Caco-2 (cell line): ENCODE data around the gene WWOX. TPM values are rescaled to one million over a fixed set of nuclear protein-coding genes. Genes with fewer than 3 reads are reported as not detected.
A peak's percentile ranks its signal among the peaks of the same experiment; 100 is the strongest.

ENCODE experiments used
- BruUV-seq: library from RNA; stranded (reverse); fragments of 400-500 nt; replicated peaks from 2 replicates; lab custom pipeline; 2021; lab: Mats Ljungman, UMichigan
- CTCF ChIA-PET: fragments of 300-600 bp; sonication (Branson Sonifier 250); formaldehyde crosslinking; loops from one replicate; lab custom pipeline; 2022; ENCODE audit warnings: antibody characterized with exemption; lab: Charles Lee
- POLR2A ChIA-PET: fragments of 300-600 bp; sonication (Branson Sonifier 250); formaldehyde crosslinking; loops from one replicate; lab custom pipeline; 2022; ENCODE audit warnings: antibody characterized with exemption; lab: Charles Lee
- DNase-seq, 2 experiments: peaks; one replicate each; pipeline versions ENCODE4 v3.0.0 to v3.0.0-alpha.2; 2020 to 2022
- H3K27me3 ChIP-seq: replicated peaks from 2 replicates; pipeline ENCODE4 v1.6.0; 2011; ENCODE audit warnings: low read length; ENCODE audit not compliant: control insufficient read depth, insufficient read depth
- H3K36me3 ChIP-seq: 2 replicates; pipeline ENCODE4 v1.5.1; 2011; ENCODE audit warnings: low read length; ENCODE audit not compliant: control insufficient read depth, insufficient read depth
- H3K4me1 ChIP-seq: fragments of 250-450 bp; sonication (Bioruptor Pico); 2 replicates; pipeline ENCODE4 v1.5.1; 2020; ENCODE audit warnings: mild to moderate bottlenecking
- H3K4me3 ChIP-seq: 2 replicates; pipeline ENCODE4 v1.5.1; 2011; ENCODE audit warnings: low read depth, mild to moderate bottlenecking, control low read depth, low read length
- H3K9me3 ChIP-seq: fragments of 250-450 bp; sonication (Bioruptor Pico); 2 replicates; pipeline ENCODE4 v1.5.1; 2020; ENCODE audit warnings: mild to moderate bottlenecking, moderate library complexity
- H3K27ac Mint-ChIP-seq: one replicate; pipeline ENCODE4 v1.8.0; 2022; ENCODE audit warnings: mixed read lengths; ENCODE audit not compliant: unreplicated experiment
- H3K27me3 Mint-ChIP-seq: one replicate; pipeline ENCODE4 v1.8.0; 2022; ENCODE audit warnings: mixed read lengths; ENCODE audit not compliant: insufficient read depth, unreplicated experiment
- H3K36me3 Mint-ChIP-seq: one replicate; pipeline ENCODE4 v1.8.0; 2022; ENCODE audit warnings: mild to moderate bottlenecking, mixed read lengths; ENCODE audit not compliant: insufficient read depth, unreplicated experiment
- H3K4me1 Mint-ChIP-seq: one replicate; pipeline ENCODE4 v1.8.0; 2022; ENCODE audit warnings: low read depth, mixed read lengths; ENCODE audit not compliant: unreplicated experiment
- H3K4me3 Mint-ChIP-seq: one replicate; pipeline ENCODE4 v1.8.0; 2022; ENCODE audit warnings: mild to moderate bottlenecking, moderate library complexity, mixed read lengths; ENCODE audit not compliant: unreplicated experiment
- H3K9me3 Mint-ChIP-seq: one replicate; pipeline ENCODE4 v1.8.0; 2022; ENCODE audit warnings: mixed read lengths; ENCODE audit not compliant: unreplicated experiment
- intact Hi-C: fragments of 100-400 bp; cut with micrococcal nuclease; formaldehyde crosslinking; loops from one replicate; pipeline ENCODE4 v1.10.0; 2022; ENCODE audit not compliant: unreplicated experiment
- total RNA-seq: library from RNA; stranded (reverse); gene quantifications from 2 replicates; pipeline ENCODE4 v1.2.3, GENCODE V29; 2022
- TF ChIP-seq, protein P1 (sequence below), 2 experiments: fragments of 200-600 bp in 1 of 2; IDR thresholded peaks; 1 replicate in 1 of 2; 2 replicates in 1 of 2; pipeline versions ENCODE4 v1.5.1 to v1.8.0; 2011 to 2022; ENCODE audit warnings: antibody characterized with exemption in 1 of 2, control low read depth in 1 of 2, inconsistent platforms in 1 of 2, low read depth in 1 of 2, low read length in 1 of 2, mild to moderate bottlenecking in 1 of 2, moderate library complexity in 1 of 2; ENCODE audit not compliant: insufficient read depth in 1 of 2, severe bottlenecking in 1 of 2, unreplicated experiment in 1 of 2

WWOX gene
- total RNA-seq, 1 experiment from 2014 or later, result 45.0 TPM

DNA sequence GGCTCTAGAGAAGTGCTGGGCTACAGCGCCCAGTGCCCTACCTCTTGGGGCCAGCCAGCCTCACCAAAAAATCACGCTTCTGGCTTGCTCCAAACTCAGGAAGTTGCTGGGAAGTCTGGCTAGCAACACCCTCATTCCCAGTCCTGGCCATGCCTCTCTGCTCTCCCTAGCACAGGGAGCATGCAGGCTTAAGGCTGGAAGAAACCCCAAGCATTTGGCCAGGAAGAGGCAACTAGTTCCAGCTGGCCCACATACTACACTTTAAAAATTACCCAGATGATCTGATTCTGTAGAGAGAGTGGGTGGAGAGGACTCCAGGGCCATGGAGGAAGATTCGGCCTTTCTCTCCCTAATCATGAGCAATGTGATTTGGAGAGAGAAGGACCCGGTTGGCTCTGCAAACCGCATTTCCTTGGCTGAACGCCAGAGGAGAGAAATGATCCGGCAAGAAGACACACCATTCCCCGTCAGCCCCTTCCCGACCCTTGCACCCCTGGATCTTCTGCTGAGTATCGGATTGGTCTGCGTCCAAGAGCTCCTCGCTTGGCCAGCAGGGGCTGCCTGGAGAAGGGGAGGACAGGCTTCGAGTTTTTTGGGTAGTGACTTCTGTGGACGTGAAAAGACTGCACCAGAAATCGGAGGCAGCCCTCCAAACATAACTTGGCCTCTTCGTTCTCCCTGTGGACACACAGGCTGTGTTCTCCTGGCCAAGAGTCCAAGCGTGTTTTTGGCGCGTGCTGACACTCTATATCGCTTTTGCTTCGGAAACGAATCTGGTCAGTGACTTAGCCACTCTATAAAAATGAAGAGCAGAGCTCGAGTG is 406.3 kb downstream of the WWOX start:
- ChIA-PET POLR2A (no interaction called here), CTCF (no interaction called here)
- Histone ChIP-seq H3K9me3 (no peaks in the 10 kb centered on the region), H3K36me3 (no peaks in the 10 kb centered on the region), H3K4me1 (peaks cover 5% of the 10 kb centered on the region), H3K4me3 (peak overlapping the region; percentile 2; the same call in 1 of the 2 replicates), H3K27me3 (no peaks in the 10 kb centered on the region)
- BruUV-seq, result no TSS peak
- DNase-seq, result peak; percentile 34 to 49
- TF ChIP-seq, protein P1, sequence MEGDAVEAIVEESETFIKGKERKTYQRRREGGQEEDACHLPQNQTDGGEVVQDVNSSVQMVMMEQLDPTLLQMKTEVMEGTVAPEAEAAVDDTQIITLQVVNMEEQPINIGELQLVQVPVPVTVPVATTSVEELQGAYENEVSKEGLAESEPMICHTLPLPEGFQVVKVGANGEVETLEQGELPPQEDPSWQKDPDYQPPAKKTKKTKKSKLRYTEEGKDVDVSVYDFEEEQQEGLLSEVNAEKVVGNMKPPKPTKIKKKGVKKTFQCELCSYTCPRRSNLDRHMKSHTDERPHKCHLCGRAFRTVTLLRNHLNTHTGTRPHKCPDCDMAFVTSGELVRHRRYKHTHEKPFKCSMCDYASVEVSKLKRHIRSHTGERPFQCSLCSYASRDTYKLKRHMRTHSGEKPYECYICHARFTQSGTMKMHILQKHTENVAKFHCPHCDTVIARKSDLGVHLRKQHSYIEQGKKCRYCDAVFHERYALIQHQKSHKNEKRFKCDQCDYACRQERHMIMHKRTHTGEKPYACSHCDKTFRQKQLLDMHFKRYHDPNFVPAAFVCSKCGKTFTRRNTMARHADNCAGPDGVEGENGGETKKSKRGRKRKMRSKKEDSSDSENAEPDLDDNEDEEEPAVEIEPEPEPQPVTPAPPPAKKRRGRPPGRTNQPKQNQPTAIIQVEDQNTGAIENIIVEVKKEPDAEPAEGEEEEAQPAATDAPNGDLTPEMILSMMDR (IDR thresholded peaks at IDR 0.05; ENCODE audit: insufficient read depth in 1 of 2, low read depth in 1 of 2, low read length in 1 of 2, severe bottlenecking in 1 of 2, unreplicated experiment in 1 of 2), result peak in 1 of 2 experiments; percentile 15
- no peaks in the 10 kb centered on the region for H3K27me3 Mint-ChIP-seq
- no peaks in the 10 kb centered on the region for H3K9me3 Mint-ChIP-seq
- H3K4me1 Mint-ChIP-seq, result peaks cover 11% of the 10 kb centered on the region
- intact Hi-C loops, result no loop called here
- H3K27ac Mint-ChIP-seq, result peak overlapping the region; percentile 22
- no peaks in the 10 kb centered on the region for H3K36me3 Mint-ChIP-seq
- H3K4me3 Mint-ChIP-seq, result peak overlapping the region; percentile 52

DNA sequence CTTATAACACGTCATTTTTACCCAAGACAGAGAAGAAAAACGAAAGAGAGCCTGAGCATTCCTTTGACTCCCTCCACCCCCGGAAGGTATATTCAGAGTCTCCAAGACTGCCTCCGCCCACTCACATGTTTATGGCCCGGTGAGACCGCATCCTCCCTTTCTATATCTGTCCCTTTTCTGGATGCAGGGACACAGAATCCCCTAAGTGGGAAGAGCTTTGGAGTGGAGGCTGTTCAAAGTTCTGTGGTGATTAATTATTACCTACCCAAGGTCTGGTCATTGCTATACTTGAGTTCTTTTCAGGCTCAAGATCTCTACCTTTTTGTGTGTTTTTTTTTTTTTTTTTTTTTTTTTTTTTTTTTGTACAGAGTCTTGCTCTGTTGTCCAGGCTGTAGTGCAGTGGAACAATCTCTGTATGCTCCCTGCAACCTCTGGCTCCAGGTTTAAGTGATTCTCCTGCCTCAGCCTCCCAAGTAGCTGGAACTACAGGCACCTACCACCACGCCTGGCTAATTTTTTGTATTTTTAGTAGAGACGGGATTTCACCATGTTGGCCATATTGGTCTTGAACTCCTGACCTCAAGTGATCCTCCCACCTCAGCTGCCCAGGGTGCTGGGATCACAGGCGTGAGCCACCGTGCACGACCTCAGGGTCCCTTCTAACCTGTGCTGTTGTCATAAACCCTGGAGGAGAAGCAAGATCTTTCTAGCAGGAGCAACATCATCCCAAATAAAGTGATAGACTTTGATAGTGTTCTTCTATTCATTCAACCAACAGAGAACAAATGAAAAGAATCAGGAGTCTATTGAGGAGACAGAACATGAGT is 407.1 kb downstream of the WWOX start:
- H3K27me3 Mint-ChIP-seq, result no peaks in the 10 kb centered on the region
- Histone ChIP-seq H3K36me3 (no peaks in the 10 kb centered on the region), H3K4me1 (0 out of 2 replicates have a peak, but pooled peaks cover 4% of the 10 kb centered on the region), H3K9me3 (no peaks in the 10 kb centered on the region), H3K4me3 (no peak overlapping the region), H3K27me3 (no peaks in the 10 kb centered on the region)
- ChIA-PET POLR2A (no interaction called here), CTCF (interaction anchor here (0.7 kb wide), 1 partner anchor 10 kb away, joined by 5 read pairs; no protein-coding TSS in a partner anchor)
- TF ChIP-seq, protein P1 (IDR thresholded peaks at IDR 0.05; ENCODE audit: insufficient read depth in 1 of 2, low read depth in 1 of 2, low read length in 1 of 2, severe bottlenecking in 1 of 2, unreplicated experiment in 1 of 2), result no peak
- H3K4me3 Mint-ChIP-seq, result peak overlapping the region; percentile 52
- DNase-seq, result peak in 1 of 2 experiments; percentile 43
- peak overlapping the region; percentile 22 for H3K27ac Mint-ChIP-seq
- intact Hi-C loops, result no loop called here
- H3K36me3 Mint-ChIP-seq, result no peaks in the 10 kb centered on the region
- H3K4me1 Mint-ChIP-seq, result peaks cover 11% of the 10 kb centered on the region
- H3K9me3 Mint-ChIP-seq, result no peaks in the 10 kb centered on the region
- BruUV-seq, result no TSS peak

DNA sequence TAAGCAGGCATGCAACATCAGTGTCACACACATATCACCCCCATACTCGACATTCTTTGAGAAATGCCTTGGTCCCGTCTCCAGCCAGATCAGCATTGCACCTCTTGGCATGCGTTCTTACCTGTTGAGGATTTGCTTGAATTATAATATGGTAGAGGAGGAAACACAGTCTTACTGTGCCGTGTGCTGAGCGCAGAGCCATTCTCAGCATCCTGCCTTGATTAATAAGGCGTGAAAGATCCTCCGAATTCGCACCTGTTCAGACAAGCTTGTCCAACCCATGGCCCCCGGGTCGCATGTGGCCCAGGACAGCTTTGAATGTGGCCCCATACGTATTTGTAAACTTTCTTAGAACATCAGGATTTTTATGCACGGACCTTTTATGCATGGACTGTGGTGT is 408.1 kb downstream of the WWOX start:
- H3K4me1 Mint-ChIP-seq, result peaks cover 11% of the 10 kb centered on the region
- POLR2A ChIA-PET, result no interaction called here
- intact Hi-C loops, result no loop called here
- no peaks in the 10 kb centered on the region for H3K27me3 ChIP-seq
- CTCF ChIA-PET, result no interaction called here
- H3K4me3 ChIP-seq, result no peak overlapping the region
- no peaks in the 10 kb centered on the region for H3K9me3 Mint-ChIP-seq
- TF ChIP-seq, protein P1 (IDR thresholded peaks at IDR 0.05; ENCODE audit: insufficient read depth in 1 of 2, low read depth in 1 of 2, low read length in 1 of 2, severe bottlenecking in 1 of 2, unreplicated experiment in 1 of 2), result no peak
- H3K36me3 ChIP-seq, result no peaks in the 10 kb centered on the region
- 0 out of 2 replicates have a peak, but pooled peaks cover 4% of the 10 kb centered on the region for H3K4me1 ChIP-seq
- no TSS peak for BruUV-seq
- DNase-seq, result no peak
- H3K27ac Mint-ChIP-seq, result no peak overlapping the region
- H3K27me3 Mint-ChIP-seq, result no peaks in the 10 kb centered on the region
- no peaks in the 10 kb centered on the region for H3K9me3 ChIP-seq
- no peak overlapping the region for H3K4me3 Mint-ChIP-seq
- H3K36me3 Mint-ChIP-seq, result no peaks in the 10 kb centered on the region
